Measurements from ENCODE around the gene LPIN1.

- no peak for TF ChIP-seq CTCF (conservative IDR thresholded peaks at IDR 0.05; ENCODE audit: low read depth, low read length)
- TF ChIP-seq EZH2 (IDR thresholded peaks at IDR 0.05; ENCODE audit: borderline replicate concordance, low read depth, low read length, poor library complexity, severe bottlenecking) = no peak
Observed at GRCh38 chr2:11716689-11717321, 29.6 kb upstream of the LPIN1 start.
